Measurements from ENCODE around the gene ITGB7. TPM values are rescaled to one million over a fixed set of nuclear protein-coding genes. Genes with fewer than 3 reads are reported as not detected.

The ITGB7 gene
- total RNA-seq, 1 experiment from 2014 or later = 0.90 TPM

- TF ChIP-seq CTCF (IDR thresholded peaks at IDR 0.05) = no peak
- TF ChIP-seq NFYB (CRISPR knock-in tag; conservative IDR thresholded peaks at IDR 0.05; ENCODE audit: low read depth) = no peak
- no peak for TF ChIP-seq PREB (CRISPR knock-in tag; IDR thresholded peaks at IDR 0.05; ENCODE audit: borderline replicate concordance)
- TF ChIP-seq MXD4 (CRISPR knock-in tag; IDR thresholded peaks at IDR 0.05; ENCODE audit: borderline replicate concordance) = no peak
- TF ChIP-seq GABPB1 (CRISPR knock-in tag; IDR thresholded peaks at IDR 0.05) = no peak
- TF ChIP-seq JUN (CRISPR knock-in tag; IDR thresholded peaks at IDR 0.05) = no peak
- TF ChIP-seq, protein P1, sequence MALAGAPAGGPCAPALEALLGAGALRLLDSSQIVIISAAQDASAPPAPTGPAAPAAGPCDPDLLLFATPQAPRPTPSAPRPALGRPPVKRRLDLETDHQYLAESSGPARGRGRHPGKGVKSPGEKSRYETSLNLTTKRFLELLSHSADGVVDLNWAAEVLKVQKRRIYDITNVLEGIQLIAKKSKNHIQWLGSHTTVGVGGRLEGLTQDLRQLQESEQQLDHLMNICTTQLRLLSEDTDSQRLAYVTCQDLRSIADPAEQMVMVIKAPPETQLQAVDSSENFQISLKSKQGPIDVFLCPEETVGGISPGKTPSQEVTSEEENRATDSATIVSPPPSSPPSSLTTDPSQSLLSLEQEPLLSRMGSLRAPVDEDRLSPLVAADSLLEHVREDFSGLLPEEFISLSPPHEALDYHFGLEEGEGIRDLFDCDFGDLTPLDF (CRISPR knock-in tag; IDR thresholded peaks at IDR 0.05) = no peak
These were observed 5.9 kb downstream of the ITGB7 start (continued) for GRCh38 chr12:53201177-53201541.

GRCh38 chr12:53200458-53201176, 6.4 kb downstream of the ITGB7 start:
- no peak overlapping the region for H3K4me3 Mint-ChIP-seq
- CTCF ChIA-PET = interaction anchor here (0.6 to 10.2 kb wide), 6 partner anchors 14 to 135 kb away, joined by 4 to 136 read pairs (median 6); partner anchors contain the start of genes AAAS and ESPL1
- no peaks in the 10 kb centered on the region for H3K9me3 Mint-ChIP-seq
- no peaks in the 10 kb centered on the region for H3K36me3 Mint-ChIP-seq
- DNase-seq (ENCODE audit: low spot score) (no peak), ATAC-seq (no peak)
- no peaks in the 10 kb centered on the region for H3K4me1 Mint-ChIP-seq
- no peak overlapping the region for H3K27ac Mint-ChIP-seq
- peaks cover 54% of the 10 kb centered on the region for H3K27me3 Mint-ChIP-seq (ENCODE audit: low read depth)
- POLR2A ChIA-PET = no interaction called here
- TF ChIP-seq ETV6 (CRISPR knock-in tag; IDR thresholded peaks at IDR 0.05) (no peak), TCF7 (CRISPR knock-in tag; IDR thresholded peaks at IDR 0.05; ENCODE audit: low read depth) (no peak), CDX4 (CRISPR knock-in tag; IDR thresholded peaks at IDR 0.05; ENCODE audit: borderline replicate concordance) (no peak), CTCF (IDR thresholded peaks at IDR 0.05) (no peak), ZNF425 (CRISPR knock-in tag; conservative IDR thresholded peaks at IDR 0.05) (no peak), HMGA2 (CRISPR knock-in tag; IDR thresholded peaks at IDR 0.05) (no peak), CREB1 (CRISPR knock-in tag; IDR thresholded peaks at IDR 0.05) (no peak), TEAD1 (CRISPR knock-in tag; IDR thresholded peaks at IDR 0.05) (no peak), NFYB (CRISPR knock-in tag; conservative IDR thresholded peaks at IDR 0.05; ENCODE audit: low read depth) (no peak), KAT7 (CRISPR knock-in tag; IDR thresholded peaks at IDR 0.05; ENCODE audit: borderline replicate concordance) (no peak), ATF3 (CRISPR knock-in tag; conservative IDR thresholded peaks at IDR 0.05) (no peak), USF2 (CRISPR knock-in tag; IDR thresholded peaks at IDR 0.05) (no peak), OVOL2 (CRISPR knock-in tag; IDR thresholded peaks at IDR 0.05; ENCODE audit: borderline replicate concordance) (no peak)
- TF ChIP-seq, protein P1 (CRISPR knock-in tag; IDR thresholded peaks at IDR 0.05) = no peak
- TF ChIP-seq, protein P2, sequence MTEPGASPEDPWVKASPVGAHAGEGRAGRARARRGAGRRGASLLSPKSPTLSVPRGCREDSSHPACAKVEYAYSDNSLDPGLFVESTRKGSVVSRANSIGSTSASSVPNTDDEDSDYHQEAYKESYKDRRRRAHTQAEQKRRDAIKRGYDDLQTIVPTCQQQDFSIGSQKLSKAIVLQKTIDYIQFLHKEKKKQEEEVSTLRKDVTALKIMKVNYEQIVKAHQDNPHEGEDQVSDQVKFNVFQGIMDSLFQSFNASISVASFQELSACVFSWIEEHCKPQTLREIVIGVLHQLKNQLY (CRISPR knock-in tag; IDR thresholded peaks at IDR 0.05) = no peak

All from WTC11 (cell line).